Measurements from ENCODE around the gene CDH13. TPM values are rescaled to one million over a fixed set of nuclear protein-coding genes. Genes with fewer than 3 reads are reported as not detected.
A peak's percentile ranks its signal among the peaks of the same experiment; 100 is the strongest.

The CDH13 gene
- total RNA-seq, 2 donors from 2014 or later = 228 to 280 TPM

DNA sequence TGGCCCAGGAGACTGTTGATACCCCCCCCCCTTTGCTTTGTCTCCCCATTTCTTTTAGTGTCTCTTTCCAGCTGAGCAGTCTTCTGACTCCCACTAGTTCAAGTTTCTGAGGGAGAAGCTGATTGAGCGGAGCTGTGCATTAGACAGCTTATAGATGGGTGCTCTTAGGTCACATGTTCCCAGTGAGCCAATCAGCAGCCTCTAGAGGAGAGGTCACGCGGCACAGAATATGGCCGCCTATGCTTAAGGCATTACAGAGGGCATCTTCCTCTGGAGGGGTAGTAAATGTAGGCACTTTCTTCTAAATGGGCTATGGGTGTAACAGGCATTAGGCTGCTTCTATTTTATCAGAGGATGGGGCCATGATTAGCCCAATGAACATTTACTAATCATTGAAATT lies 131.6 kb downstream of the CDH13 start:
- Histone ChIP-seq H3K36me3 (no peaks in the 10 kb centered on the region), H3K27ac (no peak overlapping the region), H3K4me3 (no peak overlapping the region), H3K4me1 (ENCODE audit: control insufficient read depth in 1 of 2, low read depth in 2 of 2) (peaks cover 21 to 74% of the 10 kb centered on the region in 2 donors), H3K9me3 (no peaks in the 10 kb centered on the region), H3K27me3 (replicated peaks; ENCODE audit: insufficient read depth) (no peaks in the 10 kb centered on the region)
- DNase-seq (ENCODE audit: low spot score) = no peak
- no peak for ATAC-seq (ENCODE audit: insufficient number of reproducible peaks, low FRiP score, low read depth)
- TF ChIP-seq, protein P1, sequence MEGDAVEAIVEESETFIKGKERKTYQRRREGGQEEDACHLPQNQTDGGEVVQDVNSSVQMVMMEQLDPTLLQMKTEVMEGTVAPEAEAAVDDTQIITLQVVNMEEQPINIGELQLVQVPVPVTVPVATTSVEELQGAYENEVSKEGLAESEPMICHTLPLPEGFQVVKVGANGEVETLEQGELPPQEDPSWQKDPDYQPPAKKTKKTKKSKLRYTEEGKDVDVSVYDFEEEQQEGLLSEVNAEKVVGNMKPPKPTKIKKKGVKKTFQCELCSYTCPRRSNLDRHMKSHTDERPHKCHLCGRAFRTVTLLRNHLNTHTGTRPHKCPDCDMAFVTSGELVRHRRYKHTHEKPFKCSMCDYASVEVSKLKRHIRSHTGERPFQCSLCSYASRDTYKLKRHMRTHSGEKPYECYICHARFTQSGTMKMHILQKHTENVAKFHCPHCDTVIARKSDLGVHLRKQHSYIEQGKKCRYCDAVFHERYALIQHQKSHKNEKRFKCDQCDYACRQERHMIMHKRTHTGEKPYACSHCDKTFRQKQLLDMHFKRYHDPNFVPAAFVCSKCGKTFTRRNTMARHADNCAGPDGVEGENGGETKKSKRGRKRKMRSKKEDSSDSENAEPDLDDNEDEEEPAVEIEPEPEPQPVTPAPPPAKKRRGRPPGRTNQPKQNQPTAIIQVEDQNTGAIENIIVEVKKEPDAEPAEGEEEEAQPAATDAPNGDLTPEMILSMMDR (IDR thresholded peaks at IDR 0.05) = no peak

DNA sequence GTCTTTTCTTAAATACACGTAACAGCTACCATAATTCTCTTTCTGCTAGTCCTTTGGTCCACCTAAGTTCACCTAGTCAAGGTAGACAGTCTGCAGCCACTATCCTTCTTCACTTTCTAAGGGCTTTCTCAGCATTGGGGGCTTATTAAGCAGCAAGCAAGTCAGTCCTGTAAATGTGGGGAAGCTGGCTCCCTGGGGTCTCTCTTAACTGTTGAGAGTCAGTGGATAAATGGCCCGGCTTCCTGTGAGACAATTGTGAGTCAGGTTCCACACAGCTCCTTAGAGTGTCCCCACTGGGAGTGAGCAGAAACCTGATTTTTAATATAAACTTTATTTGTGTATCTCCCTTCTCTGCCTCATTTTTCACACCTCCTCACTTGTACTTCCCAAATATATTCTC lies 132.1 kb downstream of the CDH13 start:
- DNase-seq (ENCODE audit: low spot score) (no peak), ATAC-seq (ENCODE audit: insufficient number of reproducible peaks, low FRiP score, low read depth) (no peak)
- peaks cover 21 to 71% of the 10 kb centered on the region in 2 donors for H3K4me1 ChIP-seq (ENCODE audit: control insufficient read depth in 1 of 2, low read depth in 2 of 2)
- H3K9me3 ChIP-seq = no peaks in the 10 kb centered on the region
- TF ChIP-seq, protein P1 (IDR thresholded peaks at IDR 0.05) = no peak
- no peaks in the 10 kb centered on the region for H3K27me3 ChIP-seq (replicated peaks; ENCODE audit: insufficient read depth)
- H3K27ac ChIP-seq = no peak overlapping the region
- no peaks in the 10 kb centered on the region for H3K36me3 ChIP-seq
- H3K4me3 ChIP-seq = no peak overlapping the region

DNA sequence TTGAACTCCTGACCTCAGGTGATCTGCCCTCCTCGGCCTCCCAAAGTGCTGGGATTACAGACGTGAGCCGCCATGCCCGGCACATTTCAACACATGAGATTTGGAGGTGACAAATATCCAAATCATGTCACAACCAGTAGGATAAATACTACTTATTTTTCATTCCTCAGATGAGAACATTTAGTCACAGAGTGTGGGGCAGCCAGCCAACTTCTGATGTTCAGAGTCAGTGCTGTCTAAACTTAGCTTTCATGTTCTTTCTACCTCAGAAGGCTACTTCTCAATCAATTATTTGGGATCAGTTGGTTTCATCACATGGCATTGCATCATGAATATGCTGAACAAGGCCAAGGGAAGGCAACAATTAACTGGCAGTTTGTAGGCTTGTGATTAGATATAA lies 134.5 kb downstream of the CDH13 start:
- TF ChIP-seq, protein P1 (IDR thresholded peaks at IDR 0.05) = no peak
- H3K27ac ChIP-seq = peak overlapping the region; percentile 69 to 71

DNA sequence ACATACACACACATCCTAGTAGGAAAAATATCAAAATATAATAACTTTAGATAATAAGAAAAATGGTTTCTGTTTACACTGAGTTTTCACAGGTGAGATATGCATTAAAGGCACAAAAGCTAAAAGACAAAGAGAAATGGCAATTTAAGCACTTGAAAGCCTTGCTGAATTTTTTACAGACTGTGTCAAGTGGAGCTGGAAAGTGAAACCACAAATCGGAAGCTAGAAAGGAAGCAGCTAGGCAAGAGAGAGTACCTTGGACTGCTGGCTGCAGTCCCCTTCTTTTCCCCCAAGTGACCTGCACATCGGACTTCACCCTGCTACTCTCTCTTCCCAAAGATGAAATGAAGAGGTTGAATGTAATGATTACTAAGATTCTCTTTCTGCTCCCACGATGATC lies 135.1 kb downstream of the CDH13 start:
- Histone ChIP-seq H3K27ac (peak overlapping the region; percentile 69 to 71), H3K4me1 (ENCODE audit: control insufficient read depth in 1 of 2, low read depth in 2 of 2) (peaks cover 8 to 42% of the 10 kb centered on the region in 2 donors), H3K9me3 (no peaks in the 10 kb centered on the region), H3K36me3 (no peaks in the 10 kb centered on the region), H3K27me3 (replicated peaks; ENCODE audit: insufficient read depth) (no peaks in the 10 kb centered on the region), H3K4me3 (peak overlapping the region; percentile 56)
- ATAC-seq (ENCODE audit: insufficient number of reproducible peaks, low FRiP score, low read depth) = peak; percentile 15
- TF ChIP-seq, protein P1 (IDR thresholded peaks at IDR 0.05) = no peak
- no peak for DNase-seq (ENCODE audit: low spot score)

More for the DNA sequence above, 134.5 kb downstream of the CDH13 start:
- no peaks in the 10 kb centered on the region for H3K9me3 ChIP-seq
- peaks cover 14 to 47% of the 10 kb centered on the region in 2 donors for H3K4me1 ChIP-seq (ENCODE audit: control insufficient read depth in 1 of 2, low read depth in 2 of 2)
- peak; percentile 95 for ATAC-seq (ENCODE audit: insufficient number of reproducible peaks, low FRiP score, low read depth)
- peak; percentile 90 for DNase-seq (ENCODE audit: low spot score)
- no peaks in the 10 kb centered on the region for H3K27me3 ChIP-seq (replicated peaks; ENCODE audit: insufficient read depth)
- no peaks in the 10 kb centered on the region for H3K36me3 ChIP-seq
- H3K4me3 ChIP-seq = peak overlapping the region; percentile 56

- Histone ChIP-seq H3K27ac (peak overlapping the region in 1 of 2 donors; percentile 71), H3K4me1 (ENCODE audit: control insufficient read depth in 1 of 2, low read depth in 2 of 2) (peaks cover 3 to 50% of the 10 kb centered on the region in 2 donors), H3K4me3 (no peak overlapping the region), H3K27me3 (replicated peaks; ENCODE audit: insufficient read depth) (no peaks in the 10 kb centered on the region), H3K9me3 (no peaks in the 10 kb centered on the region), H3K36me3 (no peaks in the 10 kb centered on the region)
- no peak for DNase-seq (ENCODE audit: low spot score)
- TF ChIP-seq, protein P1 (IDR thresholded peaks at IDR 0.05) = no peak
- no peak for ATAC-seq (ENCODE audit: insufficient number of reproducible peaks, low FRiP score, low read depth)
Observed at GRCh38 chr16:82763371-82763770, 136.6 kb downstream of the CDH13 start.
